ENCODE data around the gene STK11IP.

GRCh38 chr2:219661955-219662395 lies 64.3 kb downstream of the STK11IP start:
- TF ChIP-seq ZNF416 (tag by site-specific recombination; IDR thresholded peaks at IDR 0.05) (no peak), CTCF (tag by site-specific recombination; IDR thresholded peaks at IDR 0.05) (no peak), ZNF510 (tag by site-specific recombination; IDR thresholded peaks at IDR 0.05; ENCODE audit: insufficient replicate concordance) (no peak), ZNF791 (tag by site-specific recombination; IDR thresholded peaks at IDR 0.05) (no peak), HIC1 (tag by site-specific recombination; IDR thresholded peaks at IDR 0.05) (no peak), ZNF76 (tag by site-specific recombination; IDR thresholded peaks at IDR 0.05; ENCODE audit: borderline replicate concordance, low read depth) (no peak)

Data from HEK293 (cell line).